ENCODE data around the gene GSTM2. TPM values are rescaled to one million over a fixed set of nuclear protein-coding genes. Genes with fewer than 3 reads are reported as not detected.

GSTM2 gene
- total RNA-seq, 2 experiments from 2014 or later = 0.38 to 0.76 TPM

DNA sequence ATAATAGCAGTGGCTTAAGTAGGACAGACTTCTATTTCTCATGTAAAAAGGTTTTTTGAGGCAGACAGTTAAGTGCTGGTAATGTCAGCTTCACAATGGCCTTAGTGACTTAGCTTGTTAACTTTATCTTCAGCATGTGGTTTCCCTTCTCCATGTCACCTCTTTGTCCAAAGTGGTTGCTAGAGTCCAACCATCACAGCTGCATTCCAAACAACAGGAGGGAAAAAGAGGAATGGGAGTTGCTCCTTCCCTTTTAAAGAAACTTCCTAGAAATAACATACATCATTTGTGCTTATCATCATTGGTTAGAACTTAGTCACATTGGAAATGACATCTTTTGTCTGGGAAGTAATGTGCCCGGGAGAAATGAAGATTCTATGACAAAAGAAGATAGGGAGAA lies 54.1 kb downstream of the GSTM2 start:
- H3K36me3 ChIP-seq (ENCODE audit: insufficient read depth, low read length) = no peaks in the 10 kb centered on the region
- BruUV-seq (replicated peaks) = no TSS peak
- H3K4me1 ChIP-seq (ENCODE audit: insufficient read depth, low read length, poor library complexity, severe bottlenecking) = no peaks in the 10 kb centered on the region
- no peaks in the 10 kb centered on the region for H4K20me1 ChIP-seq (ENCODE audit: insufficient read depth, low read length)
- no peaks in the 10 kb centered on the region for H3K9me3 ChIP-seq (ENCODE audit: low read length)
- no peaks in the 10 kb centered on the region for H3K9me2 ChIP-seq (ENCODE audit: insufficient read depth, low read length)
- H3K4me2 ChIP-seq (ENCODE audit: low read length) = no peak overlapping the region
- DNase-seq (ENCODE audit: low spot score) = no peak
- intact Hi-C loops (cut with micrococcal nuclease; ENCODE audit: unreplicated experiment) = no loop called here
- CTCF ChIA-PET (ENCODE audit: unreplicated experiment) = no interaction called here
- H3K79me2 ChIP-seq (ENCODE audit: insufficient read depth, low read depth, low read length) = no peaks in the 10 kb centered on the region
- POLR2A ChIA-PET = no interaction called here
- H2AFZ ChIP-seq (ENCODE audit: low read length) = no peak overlapping the region
- TF ChIP-seq EZH2phosphoT487 (IDR thresholded peaks at IDR 0.05; ENCODE audit: borderline replicate concordance, low read depth, low read length) = no peak
- TF ChIP-seq, protein P1, sequence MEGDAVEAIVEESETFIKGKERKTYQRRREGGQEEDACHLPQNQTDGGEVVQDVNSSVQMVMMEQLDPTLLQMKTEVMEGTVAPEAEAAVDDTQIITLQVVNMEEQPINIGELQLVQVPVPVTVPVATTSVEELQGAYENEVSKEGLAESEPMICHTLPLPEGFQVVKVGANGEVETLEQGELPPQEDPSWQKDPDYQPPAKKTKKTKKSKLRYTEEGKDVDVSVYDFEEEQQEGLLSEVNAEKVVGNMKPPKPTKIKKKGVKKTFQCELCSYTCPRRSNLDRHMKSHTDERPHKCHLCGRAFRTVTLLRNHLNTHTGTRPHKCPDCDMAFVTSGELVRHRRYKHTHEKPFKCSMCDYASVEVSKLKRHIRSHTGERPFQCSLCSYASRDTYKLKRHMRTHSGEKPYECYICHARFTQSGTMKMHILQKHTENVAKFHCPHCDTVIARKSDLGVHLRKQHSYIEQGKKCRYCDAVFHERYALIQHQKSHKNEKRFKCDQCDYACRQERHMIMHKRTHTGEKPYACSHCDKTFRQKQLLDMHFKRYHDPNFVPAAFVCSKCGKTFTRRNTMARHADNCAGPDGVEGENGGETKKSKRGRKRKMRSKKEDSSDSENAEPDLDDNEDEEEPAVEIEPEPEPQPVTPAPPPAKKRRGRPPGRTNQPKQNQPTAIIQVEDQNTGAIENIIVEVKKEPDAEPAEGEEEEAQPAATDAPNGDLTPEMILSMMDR (conservative IDR thresholded peaks at IDR 0.05; ENCODE audit: low read length) = no peak
- no peak overlapping the region for H3K4me3 ChIP-seq (ENCODE audit: low read depth, low read length, poor library complexity, severe bottlenecking)
- no peak overlapping the region for H3K27ac ChIP-seq (ENCODE audit: low read depth, low read length, poor library complexity, severe bottlenecking)

DNA sequence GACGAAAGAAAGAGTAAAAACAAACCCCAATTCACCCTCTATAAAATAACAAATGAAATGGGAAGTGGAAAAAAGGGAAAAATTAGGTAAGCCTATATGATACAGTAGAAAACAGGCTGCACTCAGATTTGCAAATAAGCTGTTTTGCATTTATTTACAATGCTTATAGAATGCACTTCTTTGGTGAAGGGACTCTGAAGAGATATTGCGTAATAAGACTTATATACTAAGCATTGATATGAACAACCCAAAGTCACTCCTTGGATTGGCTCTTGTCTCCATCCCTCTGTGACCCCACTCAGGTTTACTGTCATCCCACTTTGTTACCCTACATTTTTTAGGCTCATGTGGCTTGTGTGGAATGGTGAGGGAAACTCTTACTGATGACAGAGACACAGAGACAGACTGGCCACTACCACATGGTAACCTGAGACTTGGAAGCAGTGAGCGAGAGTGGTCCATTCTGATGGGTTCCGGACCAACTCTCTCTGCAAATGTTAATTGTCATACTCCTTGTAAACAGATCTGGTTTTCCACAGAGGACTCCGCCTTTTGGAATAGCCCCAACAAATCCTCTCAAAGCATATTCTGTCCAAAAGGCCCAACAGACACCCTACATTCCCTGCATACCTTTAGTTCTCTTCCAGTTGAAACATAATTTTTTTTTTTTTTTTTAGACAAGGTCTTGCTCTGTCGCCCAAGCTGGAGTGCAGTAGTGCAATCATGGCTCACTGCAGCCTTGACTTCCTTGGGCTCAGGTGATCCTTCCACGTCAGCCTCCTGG lies 55.2 kb downstream of the GSTM2 start:
- DNase-seq (ENCODE audit: low spot score) = no peak
- ChIA-PET CTCF (ENCODE audit: unreplicated experiment) (no interaction called here), POLR2A (interaction anchor here (0.7 kb wide), 1 partner anchor 182 kb away, joined by 3 read pairs; no protein-coding TSS in a partner anchor)
- BruUV-seq (replicated peaks) = no TSS peak
- H3K27ac ChIP-seq (ENCODE audit: low read depth, low read length, poor library complexity, severe bottlenecking) = no peak overlapping the region
- no peak overlapping the region for H3K4me3 ChIP-seq (ENCODE audit: low read depth, low read length, poor library complexity, severe bottlenecking)
- no peak overlapping the region for H3K4me2 ChIP-seq (ENCODE audit: low read length)
- H3K4me1 ChIP-seq (ENCODE audit: insufficient read depth, low read length, poor library complexity, severe bottlenecking) = no peaks in the 10 kb centered on the region
- no peaks in the 10 kb centered on the region for H3K79me2 ChIP-seq (ENCODE audit: insufficient read depth, low read depth, low read length)
- no peak overlapping the region for H2AFZ ChIP-seq (ENCODE audit: low read length)
- H3K9me3 ChIP-seq (ENCODE audit: low read length) = no peaks in the 10 kb centered on the region
- no peaks in the 10 kb centered on the region for H4K20me1 ChIP-seq (ENCODE audit: insufficient read depth, low read length)
- TF ChIP-seq EZH2phosphoT487 (IDR thresholded peaks at IDR 0.05; ENCODE audit: borderline replicate concordance, low read depth, low read length) = no peak
- TF ChIP-seq, protein P1 (conservative IDR thresholded peaks at IDR 0.05; ENCODE audit: low read length) = no peak
- H3K36me3 ChIP-seq (ENCODE audit: insufficient read depth, low read length) = no peaks in the 10 kb centered on the region
- H3K9me2 ChIP-seq (ENCODE audit: insufficient read depth, low read length) = no peaks in the 10 kb centered on the region
- intact Hi-C loops (cut with micrococcal nuclease; ENCODE audit: unreplicated experiment) = no loop called here

Other genes with a start within 250 kb of the GSTM2 start
- gene PSMA5, start 241.6 kb upstream of the GSTM2 start, total RNA-seq (2014; rRNA removed; shearing (Covaris generic)) = 46.3 and 53.3 TPM in 2 replicates
- 141 and 152 TPM in 2 replicates for gene PSMA5, start 241.6 kb upstream of the GSTM2 start, total RNA-seq (2022)
- not detected in 2 replicates for gene SYPL2, start 201.5 kb upstream of the GSTM2 start, total RNA-seq (2014; rRNA removed; shearing (Covaris generic))
- not detected in 2 replicates for gene SYPL2, start 201.5 kb upstream of the GSTM2 start, total RNA-seq (2022)
- gene ATXN7L2, start 184.2 kb upstream of the GSTM2 start, total RNA-seq (2014; rRNA removed; shearing (Covaris generic)) = 6.5 and 13.1 TPM in 2 replicates
- gene ATXN7L2, start 184.2 kb upstream of the GSTM2 start, total RNA-seq (2022) = 8.2 and 9.6 TPM in 2 replicates
- 5.8 and 6.2 TPM in 2 replicates for gene CYB561D1, start 174.0 kb upstream of the GSTM2 start, total RNA-seq (2014; rRNA removed; shearing (Covaris generic))
- gene CYB561D1, start 174.0 kb upstream of the GSTM2 start, total RNA-seq (2022) = 10.5 and 11.3 TPM in 2 replicates
- 0.16 and 0.33 TPM in 2 replicates for gene AMIGO1, start 158.3 kb upstream of the GSTM2 start, total RNA-seq (2014; rRNA removed; shearing (Covaris generic))
- 0.15 and 0.17 TPM in 2 replicates for gene AMIGO1, start 158.3 kb upstream of the GSTM2 start, total RNA-seq (2022)
- gene GPR61, start 128.2 kb upstream of the GSTM2 start, total RNA-seq (2014; rRNA removed; shearing (Covaris generic)) = not detected in 2 replicates
- gene GPR61, start 128.2 kb upstream of the GSTM2 start, total RNA-seq (2022) = not detected in 2 replicates
- 3.8 and 4.1 TPM in 2 replicates for gene GNAI3, start 119.4 kb upstream of the GSTM2 start, total RNA-seq (2014; rRNA removed; shearing (Covaris generic))
- gene GNAI3, start 119.4 kb upstream of the GSTM2 start, total RNA-seq (2022) = 5.4 and 6.1 TPM in 2 replicates
- not detected in 2 replicates for gene GNAT2, start 48.4 kb upstream of the GSTM2 start, total RNA-seq (2014; rRNA removed; shearing (Covaris generic))
- 1.3 and 2.0 TPM in 2 replicates for gene GNAT2, start 48.4 kb upstream of the GSTM2 start, total RNA-seq (2022)
- gene AMPD2, start 48.2 kb upstream of the GSTM2 start, total RNA-seq (2014; rRNA removed; shearing (Covaris generic)) = 51.8 and 62.7 TPM in 2 replicates
- 56.8 and 66.2 TPM in 2 replicates for gene AMPD2, start 48.2 kb upstream of the GSTM2 start, total RNA-seq (2022)
- gene GSTM4, start 12.0 kb upstream of the GSTM2 start, total RNA-seq (2014; rRNA removed; shearing (Covaris generic)) = 3.4 and 6.0 TPM in 2 replicates
- gene GSTM4, start 12.0 kb upstream of the GSTM2 start, total RNA-seq (2022) = 6.8 and 8.0 TPM in 2 replicates
- gene GSTM1, start 19.8 kb downstream of the GSTM2 start, total RNA-seq (2014; rRNA removed; shearing (Covaris generic)) = not detected in 2 replicates
- gene GSTM1, start 19.8 kb downstream of the GSTM2 start, total RNA-seq (2022) = not detected in 2 replicates
- not detected in 2 replicates for gene GSTM5, start 44.2 kb downstream of the GSTM2 start, total RNA-seq (2014; rRNA removed; shearing (Covaris generic))
- not detected in 2 replicates for gene GSTM5, start 44.2 kb downstream of the GSTM2 start, total RNA-seq (2022)
- not detected in 2 replicates for gene GSTM3, start 73.0 kb downstream of the GSTM2 start, total RNA-seq (2014; rRNA removed; shearing (Covaris generic))
- not detected in 2 replicates for gene GSTM3, start 73.0 kb downstream of the GSTM2 start, total RNA-seq (2022)
- gene EPS8L3, start 95.9 kb downstream of the GSTM2 start, total RNA-seq (2014; rRNA removed; shearing (Covaris generic)) = not detected in 2 replicates
- gene EPS8L3, start 95.9 kb downstream of the GSTM2 start, total RNA-seq (2022) = not detected in 2 replicates
- not detected in 2 replicates for gene CSF1, start 242.8 kb downstream of the GSTM2 start, total RNA-seq (2014; rRNA removed; shearing (Covaris generic))
- gene CSF1, start 242.8 kb downstream of the GSTM2 start, total RNA-seq (2022) = not detected in 2 replicates